Measurements from ENCODE around the gene NEK8. TPM values are rescaled to one million over a fixed set of nuclear protein-coding genes. Genes with fewer than 3 reads are reported as not detected.

NEK8 gene
- total RNA-seq, 2 experiments from 2014 or later: 14.0 to 17.0 TPM

DNA sequence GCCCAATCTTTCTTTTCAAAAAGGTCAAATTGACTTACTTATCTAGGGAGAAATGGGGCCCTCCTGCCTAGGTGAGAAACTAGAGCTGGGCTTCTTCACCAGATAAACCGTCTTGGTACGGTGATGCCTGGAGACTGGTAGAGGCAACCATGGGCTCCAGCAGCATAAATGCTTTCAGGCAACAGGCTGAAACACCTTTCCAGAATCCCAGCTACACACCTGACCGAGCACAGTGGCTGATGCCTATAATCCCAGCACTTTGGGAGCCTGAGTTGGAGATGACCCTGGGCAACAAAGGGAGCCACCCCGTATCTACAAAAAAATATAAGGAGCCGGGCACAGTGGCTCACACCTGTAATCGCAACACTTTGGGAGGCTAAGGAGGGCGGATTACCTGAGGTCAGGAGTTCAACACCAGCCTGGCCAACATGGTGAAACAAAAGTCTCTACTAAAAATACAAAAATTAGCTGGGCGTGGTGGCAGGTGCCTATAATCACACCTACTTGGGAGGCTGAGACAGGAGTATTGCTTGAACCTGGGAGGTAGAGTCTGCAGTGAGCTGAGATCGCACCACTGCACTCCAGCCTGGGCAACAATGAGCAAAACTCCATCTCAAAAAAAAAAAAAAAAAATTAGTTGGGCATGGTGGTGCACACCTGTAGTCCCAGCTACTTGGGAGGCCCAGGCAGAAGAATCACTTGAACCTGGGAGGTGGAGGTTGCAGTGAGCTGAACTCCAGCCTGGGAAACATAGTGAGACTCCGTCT lies 23.2 kb downstream of the NEK8 start:
- no peak overlapping the region for H3K4me3 ChIP-seq (ENCODE audit: low read depth, low read length, poor library complexity, severe bottlenecking)
- intact Hi-C loops (cut with micrococcal nuclease; ENCODE audit: unreplicated experiment): no loop called here
- CTCF ChIA-PET (ENCODE audit: unreplicated experiment): interaction anchor here (0.6 to 3.3 kb wide), 2 partner anchors 24 to 58 kb away, joined by 3 to 27 read pairs; partner anchors contain the start of genes NEK8 and TLCD1
- H3K36me3 ChIP-seq (ENCODE audit: insufficient read depth, low read length): peaks cover 58% of the 10 kb centered on the region
- BruUV-seq (replicated peaks): no TSS peak
- no peak for DNase-seq (ENCODE audit: low spot score)
- no peaks in the 10 kb centered on the region for H3K9me2 ChIP-seq (ENCODE audit: insufficient read depth, low read length)
- peaks cover 10% of the 10 kb centered on the region for H4K20me1 ChIP-seq (ENCODE audit: insufficient read depth, low read length)
- peaks cover 19% of the 10 kb centered on the region for H3K4me1 ChIP-seq (ENCODE audit: insufficient read depth, low read length, poor library complexity, severe bottlenecking)
- TF ChIP-seq, protein P1, sequence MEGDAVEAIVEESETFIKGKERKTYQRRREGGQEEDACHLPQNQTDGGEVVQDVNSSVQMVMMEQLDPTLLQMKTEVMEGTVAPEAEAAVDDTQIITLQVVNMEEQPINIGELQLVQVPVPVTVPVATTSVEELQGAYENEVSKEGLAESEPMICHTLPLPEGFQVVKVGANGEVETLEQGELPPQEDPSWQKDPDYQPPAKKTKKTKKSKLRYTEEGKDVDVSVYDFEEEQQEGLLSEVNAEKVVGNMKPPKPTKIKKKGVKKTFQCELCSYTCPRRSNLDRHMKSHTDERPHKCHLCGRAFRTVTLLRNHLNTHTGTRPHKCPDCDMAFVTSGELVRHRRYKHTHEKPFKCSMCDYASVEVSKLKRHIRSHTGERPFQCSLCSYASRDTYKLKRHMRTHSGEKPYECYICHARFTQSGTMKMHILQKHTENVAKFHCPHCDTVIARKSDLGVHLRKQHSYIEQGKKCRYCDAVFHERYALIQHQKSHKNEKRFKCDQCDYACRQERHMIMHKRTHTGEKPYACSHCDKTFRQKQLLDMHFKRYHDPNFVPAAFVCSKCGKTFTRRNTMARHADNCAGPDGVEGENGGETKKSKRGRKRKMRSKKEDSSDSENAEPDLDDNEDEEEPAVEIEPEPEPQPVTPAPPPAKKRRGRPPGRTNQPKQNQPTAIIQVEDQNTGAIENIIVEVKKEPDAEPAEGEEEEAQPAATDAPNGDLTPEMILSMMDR (conservative IDR thresholded peaks at IDR 0.05; ENCODE audit: low read length): no peak
- no peak for TF ChIP-seq EZH2phosphoT487 (IDR thresholded peaks at IDR 0.05; ENCODE audit: borderline replicate concordance, low read depth, low read length)
- H3K79me2 ChIP-seq (ENCODE audit: insufficient read depth, low read depth, low read length): peaks cover 11% of the 10 kb centered on the region; the same call in 1 of the 2 replicates
- H2AFZ ChIP-seq (ENCODE audit: low read length): no peak overlapping the region
- no peak overlapping the region for H3K27ac ChIP-seq (ENCODE audit: low read depth, low read length, poor library complexity, severe bottlenecking)
- H3K9me3 ChIP-seq (ENCODE audit: low read length): no peaks in the 10 kb centered on the region
- POLR2A ChIA-PET: interaction anchor here (0.5 to 2.1 kb wide), 4 partner anchors 17 to 534 kb away, joined by 4 to 5 read pairs (median 5); partner anchors contain the start of gene RPL23A
- H3K4me2 ChIP-seq (ENCODE audit: low read length): no peak overlapping the region

DNA sequence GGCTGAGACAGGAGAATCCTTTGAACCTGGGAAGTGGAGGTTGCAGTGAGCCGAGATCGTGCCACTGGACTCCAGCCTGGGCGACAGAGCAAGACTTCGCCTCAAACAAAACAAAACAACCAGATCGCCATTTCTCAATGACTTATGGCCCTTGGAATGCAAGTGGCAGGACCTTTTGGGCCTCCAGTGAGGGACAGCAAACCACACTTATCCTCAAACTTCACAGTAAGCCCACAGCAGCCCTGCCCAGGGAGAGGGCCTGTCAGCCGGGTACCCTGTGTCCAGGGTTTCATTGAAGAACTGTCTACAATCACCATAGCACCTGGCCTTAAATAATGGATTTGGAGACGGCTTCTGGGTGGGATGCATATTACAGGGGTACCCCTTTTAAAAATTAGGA lies 26.9 kb downstream of the NEK8 start:
- no peaks in the 10 kb centered on the region for H3K9me2 ChIP-seq (ENCODE audit: insufficient read depth, low read length)
- no peak overlapping the region for H3K4me3 ChIP-seq (ENCODE audit: low read depth, low read length, poor library complexity, severe bottlenecking)
- intact Hi-C loops (cut with micrococcal nuclease; ENCODE audit: unreplicated experiment): no loop called here
- BruUV-seq (replicated peaks): no TSS peak
- peaks cover under 1% of the 10 kb centered on the region for H3K4me1 ChIP-seq (ENCODE audit: insufficient read depth, low read length, poor library complexity, severe bottlenecking)
- H3K4me2 ChIP-seq (ENCODE audit: low read length): no peak overlapping the region
- POLR2A ChIA-PET: no interaction called here
- H4K20me1 ChIP-seq (ENCODE audit: insufficient read depth, low read length): peaks cover 2% of the 10 kb centered on the region; the same call in 1 of the 2 replicates
- peaks cover 43% of the 10 kb centered on the region for H3K36me3 ChIP-seq (ENCODE audit: insufficient read depth, low read length)
- H3K9me3 ChIP-seq (ENCODE audit: low read length): no peaks in the 10 kb centered on the region
- peaks cover 4% of the 10 kb centered on the region; the same call in 1 of the 2 replicates for H3K79me2 ChIP-seq (ENCODE audit: insufficient read depth, low read depth, low read length)
- CTCF ChIA-PET (ENCODE audit: unreplicated experiment): no interaction called here
- TF ChIP-seq, protein P1 (conservative IDR thresholded peaks at IDR 0.05; ENCODE audit: low read length): no peak
- no peak for TF ChIP-seq EZH2phosphoT487 (IDR thresholded peaks at IDR 0.05; ENCODE audit: borderline replicate concordance, low read depth, low read length)
- H3K27ac ChIP-seq (ENCODE audit: low read depth, low read length, poor library complexity, severe bottlenecking): no peak overlapping the region
- no peak for DNase-seq (ENCODE audit: low spot score)
- no peak overlapping the region for H2AFZ ChIP-seq (ENCODE audit: low read length)
